HepG2 (cell line): Measurements from ENCODE around the gene SOX14. TPM values are rescaled to one million over a fixed set of nuclear protein-coding genes. Genes with fewer than 3 reads are reported as not detected.

ENCODE experiments used
- ATAC-seq: fragments of 200-7000 bp; cut with Tn5 transposase; 3 replicates; pipeline ENCODE4 v1.9.1; 2020; ENCODE audit warnings: mild to moderate bottlenecking, moderate library complexity
- BruUV-seq: library from RNA; stranded (reverse); fragments of 400-500 nt; replicated peaks from 2 replicates; lab custom pipeline; 2021; lab: Mats Ljungman, UMichigan
- CTCF ChIA-PET: fragments of 300-600 bp; formaldehyde crosslinking; extraction: SDS; loops from one replicate; lab custom pipeline; 2021; ENCODE audit warnings: low total read pairs, inconsistent platforms, low intra/inter-chr PET ratio; lab: Yijun Ruan, JAX
- POLR2A ChIA-PET: fragments of 350-600 bp; sonication (Branson Sonifier 250); formaldehyde crosslinking; loops from one replicate; lab custom pipeline; 2020; ENCODE audit warnings: antibody characterized with exemption, inconsistent platforms; lab: Yijun Ruan, JAX
- DNase-seq: peaks from one replicate; pipeline ENCODE4 v3.0.0-alpha.2; 2015; ENCODE audit warnings: low spot score
- FAIRE-seq: peaks from 3 replicates; lab custom pipeline; 2011; peaks lifted over from hg19 to GRCh38; lab: Jason Lieb, UNC
- H2AFZ ChIP-seq: one replicate; pipeline ENCODE4 v1.6.1; 2011; ENCODE audit warnings: low read length, inconsistent platforms
- H3K27ac ChIP-seq: fragments of 300-600 bp; 3 replicates; pipeline ENCODE4 v1.8.0; 2011; ENCODE audit warnings: mixed run types, mild to moderate bottlenecking, mixed read lengths, low read length, inconsistent platforms; ENCODE audit not compliant: insufficient read depth; ENCODE audit errors: extremely low read length
- H3K27me3 ChIP-seq, 2 experiments: fragments of 200-600 bp in 1 of 2; 2 replicates in 1 of 2; 3 replicates in 1 of 2; pipeline versions ENCODE4 v1.6.0 to v1.8.0; 2011; ENCODE audit warnings: low read length in 2 of 2, mild to moderate bottlenecking in 2 of 2, moderate library complexity in 2 of 2, inconsistent platforms in 1 of 2; ENCODE audit not compliant: insufficient read depth in 2 of 2, control insufficient read depth in 1 of 2
- H3K36me3 ChIP-seq, 2 experiments: fragments of 200-600 bp in 1 of 2; replicated peaks in 1 of 2; 2 replicates in 1 of 2; 3 replicates in 1 of 2; pipeline versions ENCODE4 v1.5.1 to v1.8.0; 2011; ENCODE audit warnings: low read length in 2 of 2, inconsistent platforms in 1 of 2; ENCODE audit not compliant: insufficient read depth in 2 of 2, control insufficient read depth in 1 of 2
- H3K4me1 ChIP-seq: 2 replicates; pipeline ENCODE4 v1.5.1; 2012; ENCODE audit warnings: low read length, inconsistent platforms; ENCODE audit not compliant: insufficient read depth
- H3K4me2 ChIP-seq: 2 replicates; pipeline ENCODE4 v1.6.0; 2011; ENCODE audit warnings: low read depth, low read length, inconsistent platforms
- H3K4me3 ChIP-seq, 3 experiments: fragments of 200-600 bp in 1 of 3; sonication (generic), shearing (Covaris generic) in 1 of 3; replicated peaks in 1 of 3; 2 replicates each; pipeline ENCODE4 v1.5.1; 2011 to 2016; ENCODE audit warnings: low read length in 3 of 3, inconsistent platforms in 2 of 3, low read depth in 2 of 3, mild to moderate bottlenecking in 2 of 3, control low read depth in 1 of 3, mixed read lengths in 1 of 3; ENCODE audit not compliant: insufficient read depth in 1 of 3
- H3K79me2 ChIP-seq: one replicate; pipeline ENCODE4 v1.6.1; 2011; ENCODE audit warnings: low read length, inconsistent platforms; ENCODE audit not compliant: insufficient read depth
- H3K9ac ChIP-seq: 2 replicates; pipeline ENCODE4 v1.6.0; 2011; ENCODE audit warnings: mild to moderate bottlenecking, low read depth, low read length, inconsistent platforms; ENCODE audit not compliant: insufficient read depth
- H3K9me3 ChIP-seq: 2 replicates; pipeline ENCODE4 v1.5.1; 2012; ENCODE audit warnings: mild to moderate bottlenecking, low read length
- H4K20me1 ChIP-seq: 2 replicates; pipeline ENCODE4 v1.6.0; 2011; ENCODE audit warnings: inconsistent platforms, mild to moderate bottlenecking, low read length, moderate library complexity; ENCODE audit not compliant: insufficient read depth
- AGO2 ChIP-seq: fragments of 200-400 bp; formaldehyde crosslinking; optimal IDR thresholded peaks from 2 replicates; pipeline ENCODE3; 2017; ENCODE audit warnings: mild to moderate bottlenecking, low read depth, low read length, moderate library complexity
- BRF2 ChIP-seq: sonication (generic); formaldehyde crosslinking; IDR thresholded peaks from 2 replicates; pipeline ENCODE4 v1.8.1; 2022; ENCODE audit warnings: mild to moderate bottlenecking, missing genetic modification reagents
- HMG20A ChIP-seq: IDR thresholded peaks from 2 replicates; pipeline ENCODE4 v1.6.1; 2016; ENCODE audit warnings: borderline replicate concordance
- MXI1 ChIP-seq: IDR thresholded peaks from 3 replicates; pipeline ENCODE4 v1.6.1; 2012; ENCODE audit warnings: low read depth, low read length, inconsistent platforms, borderline replicate concordance
- PAX8 ChIP-seq: sonication (generic); formaldehyde crosslinking; IDR thresholded peaks from 2 replicates; pipeline ENCODE4 v1.8.0; 2022; ENCODE audit warnings: mild to moderate bottlenecking, missing genetic modification reagents, borderline replicate concordance
- RORA ChIP-seq: sonication (generic); formaldehyde crosslinking; IDR thresholded peaks from 2 replicates; pipeline ENCODE4 v1.5.0; 2020; ENCODE audit warnings: mild to moderate bottlenecking, missing genetic modification reagents, moderate library complexity
- ZBTB39 ChIP-seq: sonication (generic); formaldehyde crosslinking; IDR thresholded peaks from 2 replicates; pipeline ENCODE4 v1.5.0; 2020; ENCODE audit warnings: missing genetic modification reagents
- ZNF576 ChIP-seq: sonication (generic); formaldehyde crosslinking; IDR thresholded peaks from 2 replicates; pipeline ENCODE4 v1.4.0; 2020; ENCODE audit warnings: mild to moderate bottlenecking, missing genetic modification reagents
- ZNF580 ChIP-seq: IDR thresholded peaks from 2 replicates; pipeline ENCODE4 v1.6.1; 2016; ENCODE audit warnings: low read depth, borderline replicate concordance
- ZNF646 ChIP-seq: sonication (generic); formaldehyde crosslinking; IDR thresholded peaks from 2 replicates; pipeline ENCODE4 v1.9.0; 2021; ENCODE audit warnings: mild to moderate bottlenecking, missing genetic modification reagents
- ZNF839 ChIP-seq: sonication (generic); formaldehyde crosslinking; IDR thresholded peaks from 2 replicates; pipeline ENCODE4 v1.4.0; 2020; ENCODE audit warnings: missing genetic modification reagents, mild to moderate bottlenecking, borderline replicate concordance
- WGBS: methylation state at CpG from one replicate; pipeline ENCODE4 v1.1.6; 2017; ENCODE audit warnings: low lambda C conversion rate; 5-methylcytosine and 5-hydroxymethylcytosine counted together
- in situ Hi-C: cut with HindIII; loops from 2 replicates; pipeline ENCODE4 v1.10.0; 2017; ENCODE audit warnings: low pct_unique_long_range_greater_than_20kb; ENCODE audit not compliant: extremely low pct_ligation_motif_present
- intact Hi-C: fragments of 100-400 bp; cut with micrococcal nuclease; formaldehyde crosslinking; loops from one replicate; pipeline ENCODE4 v1.10.0; 2022; ENCODE audit not compliant: unreplicated experiment
- polyA plus RNA-seq, 8 experiments: library from polyadenylated mRNA; depleted of rRNA in 3 of 8; stranded (reverse) in 7 of 8; unstranded in 1 of 8; fragments of >200 nt; fragmentation: Illumina TruSeq in 4 of 8; extraction: Trizol in 4 of 8; gene quantifications; 2 replicates each; pipeline versions ENCODE4 v1.2.1 to v1.2.3, GENCODE V29; 2011 to 2016; ENCODE audit warnings: low read depth in 4 of 8, missing spikeins in 1 of 8, mixed read lengths in 1 of 8; ENCODE audit not compliant: insufficient read depth in 1 of 8
- total RNA-seq, 5 experiments: library from RNA; depleted of rRNA; stranded (reverse); fragments of >200 nt; fragmentation: Illumina TruSeq; extraction: Trizol; gene quantifications; 2 replicates each; pipeline ENCODE4 v1.2.3, GENCODE V29; 2016; ENCODE audit warnings: low read depth in 1 of 5

Gene SOX14
- total and polyA plus RNA-seq, 2 of the 13 experiments (the other 11 are each of a cell fraction or from before 2014, with no cell fraction given): not detected

GRCh38 chr3:137763594-137763938, 549 bp upstream of the SOX14 start (continued):
- TF ChIP-seq ZNF839 (CRISPR knock-in tag) (no peak), PAX8 (no peak), MXI1 (no peak), AGO2 (no peak), RORA (CRISPR knock-in tag) (no peak), ZNF580 (CRISPR knock-in tag) (no peak), HMG20A (CRISPR knock-in tag) (no peak)

- Histone ChIP-seq H3K79me2 (no peaks in the 10 kb centered on the region), H3K36me3 (no peaks in the 10 kb centered on the region), H2AFZ (no peak overlapping the region), H4K20me1 (no peaks in the 10 kb centered on the region), H3K4me3 (no peak overlapping the region), H3K9ac (no peak overlapping the region), H3K27ac (no peak overlapping the region), H3K27me3 (peaks cover 15 to 89% of the 10 kb centered on the region in 2 experiments), H3K9me3 (no peaks in the 10 kb centered on the region), H3K4me1 (peaks cover 9% of the 10 kb centered on the region; the same call in 1 of the 2 replicates), H3K4me2 (no peak overlapping the region)
- ChIA-PET CTCF (no interaction called here), POLR2A (no interaction called here)
- WGBS: 75% methylated on average over 27 of the region's 58 CpGs
- intact Hi-C loops: no loop called here
- BruUV-seq: no TSS peak
- DNase-seq (no peak), ATAC-seq (no peak), FAIRE-seq (no peak)
- in situ Hi-C loops: no loop called here
- no peak for TF ChIP-seq ZNF576 (CRISPR knock-in tag)
- TF ChIP-seq ZBTB39 (CRISPR knock-in tag): no peak
- no peak for TF ChIP-seq ZNF646 (CRISPR knock-in tag)
- no peak for TF ChIP-seq BRF2
These were observed 621 bp downstream of the SOX14 start for GRCh38 chr3:137764563-137765309.
